GM23248 (cell line): Measurements from ENCODE around the gene TWIST1. TPM values are rescaled to one million over a fixed set of nuclear protein-coding genes. Genes with fewer than 3 reads are reported as not detected.

Experiments
- DNase-seq: peaks from one replicate; pipeline ENCODE4 v3.0.0-alpha.2; 2015
- H2AFZ ChIP-seq: fragments of 200-600 bp; sonication (generic); 2 replicates; pipeline ENCODE4 v1.6.1; 2016; ENCODE audit warnings: antibody characterized with exemption
- H3F3A ChIP-seq: fragments of 200-600 bp; sonication (generic); 2 replicates; pipeline ENCODE4 v1.6.1; 2016; ENCODE audit warnings: mild to moderate bottlenecking, antibody characterized with exemption, mixed run types; ENCODE audit not compliant: insufficient read depth
- H3K27ac ChIP-seq: fragments of 200-600 bp; sonication (generic); 2 replicates; pipeline ENCODE4 v1.5.1; 2016; ENCODE audit warnings: mild to moderate bottlenecking
- H3K27me3 ChIP-seq: fragments of 200-600 bp; sonication (generic); replicated peaks from 2 replicates; pipeline ENCODE4 v1.6.1; 2016; ENCODE audit warnings: mild to moderate bottlenecking; ENCODE audit not compliant: insufficient read depth
- H3K36me3 ChIP-seq: fragments of 200-600 bp; sonication (generic); 2 replicates; pipeline ENCODE4 v1.6.1; 2016; ENCODE audit warnings: low read depth, mild to moderate bottlenecking
- H3K4me1 ChIP-seq: fragments of 200-600 bp; sonication (generic); 2 replicates; pipeline ENCODE4 v1.6.1; 2016; ENCODE audit warnings: mild to moderate bottlenecking; ENCODE audit not compliant: insufficient read depth
- H3K4me2 ChIP-seq: fragments of 200-600 bp; sonication (generic); one replicate; pipeline ENCODE4 v1.6.1; 2016; ENCODE audit warnings: mild to moderate bottlenecking; ENCODE audit not compliant: unreplicated experiment
- H3K4me3 ChIP-seq: fragments of 200-600 bp; sonication (generic); 2 replicates; pipeline ENCODE4 v1.5.1; 2016; ENCODE audit warnings: mild to moderate bottlenecking
- H3K79me2 ChIP-seq: fragments of 200-600 bp; sonication (generic); 2 replicates; pipeline ENCODE4 v1.6.1; 2016; ENCODE audit warnings: mild to moderate bottlenecking; ENCODE audit not compliant: insufficient read depth
- H3K9ac ChIP-seq: fragments of 200-600 bp; sonication (generic); 2 replicates; pipeline ENCODE4 v1.6.1; 2016; ENCODE audit warnings: mild to moderate bottlenecking
- H3K9me2 ChIP-seq: fragments of 200-600 bp; sonication (generic); 2 replicates; pipeline ENCODE4 v1.6.1; 2016; ENCODE audit warnings: mixed run types, mild to moderate bottlenecking, moderate library complexity; ENCODE audit not compliant: insufficient read depth
- H3K9me3 ChIP-seq: fragments of 200-600 bp; sonication (generic); one replicate; pipeline ENCODE4 v1.6.1; 2017; ENCODE audit warnings: low read depth
- H4K20me1 ChIP-seq: fragments of 200-600 bp; sonication (generic); 2 replicates; pipeline ENCODE4 v1.6.0; 2016; ENCODE audit not compliant: insufficient read depth
- EZH2 ChIP-seq: fragments of 200-600 bp; sonication (generic); IDR thresholded peaks from 2 replicates; pipeline ENCODE4 v1.6.1; 2018; ENCODE audit warnings: antibody characterized with exemption, mild to moderate bottlenecking; ENCODE audit not compliant: insufficient read depth, poor library complexity, severe bottlenecking
- EZH2phosphoT487 ChIP-seq: fragments of 200-600 bp; sonication (generic); IDR thresholded peaks from 2 replicates; pipeline ENCODE4 v1.6.1; 2018; ENCODE audit warnings: antibody characterized with exemption, moderate library complexity, mild to moderate bottlenecking, low read depth; ENCODE audit not compliant: insufficient read depth
- WGBS, 2 experiments: methylation state at CpG; one replicate each; pipeline ENCODE4 v1.1.6; 2015 to 2017; ENCODE audit warnings: low lambda C conversion rate in 2 of 2, low coverage in 1 of 2; ENCODE audit errors: missing lambda C conversion rate in 2 of 2; 5-methylcytosine and 5-hydroxymethylcytosine counted together
- in situ Hi-C: fragments of 300-500 bp; cut with MboI; formaldehyde crosslinking; loops from 2 replicates; pipeline ENCODE4 v1.15.0; 2020
- polyA plus RNA-seq: library from polyadenylated mRNA; unstranded; fragments of >200 nt; fragmentation: Nextera tagmentation; extraction: Ambion mirVana; gene quantifications from 2 replicates; pipeline ENCODE4 v1.2.1, GENCODE V29; 2016
- total RNA-seq: library from RNA; depleted of rRNA; stranded (reverse); fragments of >200 nt; shearing (Covaris generic); gene quantifications from 2 replicates; pipeline ENCODE4 v1.2.3, GENCODE V29; 2014

TWIST1 gene
- total and polyA plus RNA-seq, 2 experiments from 2014 or later = 17.2 to 47.8 TPM

GRCh38 chr7:19112274-19113001 is 5.0 kb downstream of the TWIST1 start:
- Histone ChIP-seq H3F3A (peaks cover 68% of the 10 kb centered on the region), H3K4me2 (peak overlapping the region; percentile 99), H3K4me3 (peak overlapping the region; percentile 88), H4K20me1 (no peaks in the 10 kb centered on the region), H3K9me2 (no peaks in the 10 kb centered on the region), H3K36me3 (peaks cover 14% of the 10 kb centered on the region), H2AFZ (peak overlapping the region; percentile 56), H3K27me3 (no peaks in the 10 kb centered on the region), H3K9ac (peak overlapping the region; percentile 95), H3K79me2 (peaks cover 90% of the 10 kb centered on the region), H3K27ac (peak overlapping the region; percentile 97), H3K9me3 (no peaks in the 10 kb centered on the region), H3K4me1 (peaks cover 46% of the 10 kb centered on the region)
- in situ Hi-C loops = loop anchor here (10.0 to 25.0 kb wide), 4 partner anchors 418 to 750 kb away; no protein-coding TSS in a partner anchor
- WGBS, 2 experiments = 0 to 1% methylated on average over 36 to 42 of the region's 42 CpGs
- peak; percentile 74 for DNase-seq
- TF ChIP-seq EZH2phosphoT487 (no peak), EZH2 (no peak)

GRCh38 chr7:19111474-19112273 is 5.8 kb downstream of the TWIST1 start:
- peak overlapping the region; percentile 97 for H3K27ac ChIP-seq
- peak overlapping the region; percentile 95 for H3K9ac ChIP-seq
- in situ Hi-C loops = loop anchor here (10.0 to 25.0 kb wide), 4 partner anchors 417 to 749 kb away; no protein-coding TSS in a partner anchor
- peak overlapping the region; percentile 56 for H2AFZ ChIP-seq
- H3K79me2 ChIP-seq = peaks cover 95% of the 10 kb centered on the region
- H3K9me3 ChIP-seq = no peaks in the 10 kb centered on the region
- TF ChIP-seq EZH2phosphoT487 (0 out of 2 replicates have a peak, but pooled peaks have one; percentile 28), EZH2 (no peak)
- H3K4me3 ChIP-seq = peak overlapping the region; percentile 88
- H3F3A ChIP-seq = peaks cover 73% of the 10 kb centered on the region
- peaks cover 14% of the 10 kb centered on the region for H3K36me3 ChIP-seq
- peaks cover 46% of the 10 kb centered on the region for H3K4me1 ChIP-seq
- 1 to 2% methylated on average over 15 of the region's 15 CpGs for WGBS, 2 experiments
- peak overlapping the region; percentile 99 for H3K4me2 ChIP-seq
- H4K20me1 ChIP-seq = no peaks in the 10 kb centered on the region
- no peaks in the 10 kb centered on the region for H3K27me3 ChIP-seq
- DNase-seq = peak; percentile 68
- H3K9me2 ChIP-seq = no peaks in the 10 kb centered on the region

DNA sequence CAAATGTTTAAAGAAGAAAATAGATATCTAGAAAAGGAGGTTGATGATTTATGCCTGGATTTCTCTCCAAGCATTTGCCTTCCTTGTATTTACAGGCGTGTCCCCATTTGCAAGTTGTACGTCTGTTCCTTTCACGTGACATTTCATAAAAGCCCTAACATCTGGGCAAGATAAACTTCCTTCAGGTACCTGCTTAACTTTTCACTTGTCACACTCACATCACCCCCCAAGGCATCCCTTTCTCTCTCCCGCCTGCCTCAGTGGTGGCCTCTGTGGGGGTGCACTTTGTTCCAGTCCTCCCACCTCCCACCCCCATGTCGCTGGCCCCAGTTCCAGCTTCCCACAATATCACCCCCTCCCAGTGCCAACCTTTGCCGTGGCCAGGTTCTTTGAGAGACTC is 6.7 kb downstream of the TWIST1 start:
- in situ Hi-C loops = loop anchor here (10.0 to 25.0 kb wide), 4 partner anchors 416 to 748 kb away; no protein-coding TSS in a partner anchor
- Histone ChIP-seq H3K27me3 (no peaks in the 10 kb centered on the region), H3K4me1 (peaks cover 50% of the 10 kb centered on the region), H4K20me1 (no peaks in the 10 kb centered on the region), H3K9ac (peak overlapping the region; percentile 95), H3K9me2 (no peaks in the 10 kb centered on the region), H3K27ac (peak overlapping the region; percentile 97), H2AFZ (peak overlapping the region; percentile 56), H3K4me3 (peak overlapping the region; percentile 88), H3K79me2 (peaks cover 95% of the 10 kb centered on the region), H3K36me3 (peaks cover 11% of the 10 kb centered on the region), H3F3A (peaks cover 73% of the 10 kb centered on the region), H3K4me2 (peak overlapping the region; percentile 99), H3K9me3 (no peaks in the 10 kb centered on the region)
- TF ChIP-seq EZH2phosphoT487 = no peak
- TF ChIP-seq EZH2 = no peak
- 6 to 11% methylated on average over 6 of the region's 6 CpGs for WGBS, 2 experiments
- DNase-seq = peak; percentile 59

- in situ Hi-C loops = loop anchor here (10.0 to 25.0 kb wide), 4 partner anchors 415 to 748 kb away; no protein-coding TSS in a partner anchor
- WGBS, 2 experiments = 21 to 23% methylated on average over 11 of the region's 11 CpGs
- no peaks in the 10 kb centered on the region for H3K9me3 ChIP-seq
- peak overlapping the region; percentile 97 for H3K27ac ChIP-seq
- H3K79me2 ChIP-seq = peaks cover 95% of the 10 kb centered on the region
- peak overlapping the region; percentile 56 for H2AFZ ChIP-seq
- peaks cover 67% of the 10 kb centered on the region for H3F3A ChIP-seq
- H3K9ac ChIP-seq = peak overlapping the region; percentile 95
- H3K4me3 ChIP-seq = peak overlapping the region; percentile 88
- peak; percentile 46 for DNase-seq
- peak overlapping the region; percentile 99 for H3K4me2 ChIP-seq
- H3K27me3 ChIP-seq = no peaks in the 10 kb centered on the region
- H4K20me1 ChIP-seq = no peaks in the 10 kb centered on the region
- H3K9me2 ChIP-seq = no peaks in the 10 kb centered on the region
- H3K4me1 ChIP-seq = peaks cover 56% of the 10 kb centered on the region
- TF ChIP-seq EZH2 = no peak
- no peak for TF ChIP-seq EZH2phosphoT487
- peaks cover 5% of the 10 kb centered on the region for H3K36me3 ChIP-seq
Observed at GRCh38 chr7:19110026-19110730, 7.3 kb downstream of the TWIST1 start.
